HCT116 (cell line): ENCODE data around the gene CYP1A2. TPM values are rescaled to one million over a fixed set of nuclear protein-coding genes. Genes with fewer than 3 reads are reported as not detected.

Experiments
- ATAC-seq: fragments of 200-7000 bp; cut with Tn5 transposase; 2 replicates; pipeline ENCODE4 v1.9.1; 2020; ENCODE audit warnings: mild to moderate bottlenecking, moderate library complexity
- BruUV-seq: library from RNA; stranded (reverse); fragments of 400-500 nt; replicated peaks from 2 replicates; lab custom pipeline; 2021; lab: Mats Ljungman, UMichigan
- CTCF ChIA-PET: fragments of 300-600 bp; sonication (Branson Sonifier 250); formaldehyde crosslinking; loops from one replicate; lab custom pipeline; 2021; ENCODE audit warnings: antibody characterized with exemption; lab: Charles Lee
- POLR2A ChIA-PET: fragments of 300-600, 350-600 bp; sonication (Branson Sonifier 250); formaldehyde crosslinking; loops from one replicate; lab custom pipeline; 2021; ENCODE audit warnings: antibody characterized with exemption; lab: Charles Lee
- RAD21 ChIA-PET, 2 experiments: fragments of 300-600 bp; sonication (Branson Sonifier 250); formaldehyde crosslinking; loops; one replicate each; lab custom pipeline; 2023; ENCODE audit warnings: low total read pairs in 2 of 2; ENCODE audit not compliant: uncharacterized antibody in 2 of 2, unreplicated experiment in 2 of 2, low non-redundant PET in 1 of 2; lab: Charles Lee
- DNase-seq: peaks from one replicate; pipeline ENCODE4 v3.0.0-alpha.2; 2010; ENCODE audit warnings: low read depth, low spot score
- H2AFZ ChIP-seq: fragments of 200-600 bp; shearing (Covaris generic), sonication (generic); 2 replicates; pipeline ENCODE4 v1.6.1; 2017; ENCODE audit warnings: low read depth, mixed run types, mixed read lengths, antibody characterized with exemption, low read length; ENCODE audit not compliant: poor library complexity, severe bottlenecking
- H3K27ac ChIP-seq: 2 replicates; pipeline ENCODE4 v1.5.1; 2012; ENCODE audit warnings: low read depth, low read length
- H3K27me3 ChIP-seq: fragments of 200-600 bp; sonication (generic); 2 replicates; pipeline ENCODE4 v1.6.1; 2016; ENCODE audit warnings: mixed run types, low read length, mixed read lengths; ENCODE audit not compliant: insufficient read depth
- H3K36me3 ChIP-seq, 2 experiments: fragments of 200-500 bp in 1 of 2; fragments of 200-600 bp in 1 of 2; sonication (Bioruptor generic) in 1 of 2; sonication (generic) in 1 of 2; 2 replicates each; pipeline versions ENCODE4 v1.5.1 to v1.6.1; 2014 to 2016; ENCODE audit warnings: low read length in 2 of 2, inconsistent platforms in 1 of 2, mixed read lengths in 1 of 2, mixed run types in 1 of 2; ENCODE audit not compliant: insufficient read depth in 2 of 2, control insufficient read depth in 1 of 2
- H3K4me1 ChIP-seq, 2 experiments: fragments of 200-600 bp in 1 of 2; sonication (generic) in 1 of 2; 2 replicates each; pipeline versions ENCODE4 v1.5.1 to v1.6.1; 2012 to 2017; ENCODE audit warnings: low read length in 2 of 2, inconsistent platforms in 1 of 2, mild to moderate bottlenecking in 1 of 2, mixed read lengths in 1 of 2, mixed run types in 1 of 2, moderate library complexity in 1 of 2; ENCODE audit not compliant: insufficient read depth in 2 of 2, control insufficient read depth in 1 of 2
- H3K4me2 ChIP-seq: fragments of 200-600 bp; sonication (generic); 2 replicates; pipeline ENCODE4 v1.6.1; 2017; ENCODE audit warnings: mixed run types, low read length, mixed read lengths
- H3K4me3 ChIP-seq, 2 experiments: fragments of 200-600 bp in 1 of 2; sonication (generic) in 1 of 2; replicated peaks in 1 of 2; 2 replicates each; pipeline ENCODE4 v1.5.1; 2011 to 2016; ENCODE audit warnings: low read length in 2 of 2, control low read depth in 1 of 2, low read depth in 1 of 2, mild to moderate bottlenecking in 1 of 2, mixed read lengths in 1 of 2, mixed run types in 1 of 2
- H3K79me2 ChIP-seq: fragments of 200-600 bp; sonication (generic); 2 replicates; pipeline ENCODE4 v1.6.1; 2017; ENCODE audit warnings: mild to moderate bottlenecking, mixed run types, low read length, moderate library complexity, mixed read lengths; ENCODE audit not compliant: insufficient read depth
- H3K9ac ChIP-seq: fragments of 200-600 bp; sonication (generic); 2 replicates; pipeline ENCODE4 v1.6.1; 2016; ENCODE audit warnings: low read length, mixed read lengths
- H3K9me2 ChIP-seq: fragments of 200-600 bp; sonication (generic), shearing (Covaris generic); 2 replicates; pipeline ENCODE4 v1.6.1; 2017; ENCODE audit warnings: mixed run types, mild to moderate bottlenecking, moderate library complexity; ENCODE audit not compliant: insufficient read depth
- H3K9me3 ChIP-seq, 2 experiments: fragments of 200-500 bp in 1 of 2; fragments of 200-600 bp in 1 of 2; sonication (Bioruptor generic) in 1 of 2; sonication (generic) in 1 of 2; 2 replicates each; pipeline ENCODE4 v1.6.1; 2014 to 2017; ENCODE audit warnings: low read length in 2 of 2, mixed read lengths in 2 of 2, inconsistent platforms in 1 of 2, low read depth in 1 of 2, mild to moderate bottlenecking in 1 of 2, mixed run types in 1 of 2, moderate library complexity in 1 of 2; ENCODE audit not compliant: control insufficient read depth in 1 of 2, insufficient read depth in 1 of 2
- H4K20me1 ChIP-seq: fragments of 200-600 bp; sonication (generic), shearing (Covaris generic); 2 replicates; pipeline ENCODE4 v1.6.1; 2017; ENCODE audit warnings: mixed run types, mild to moderate bottlenecking, moderate library complexity; ENCODE audit not compliant: insufficient read depth
- ATF3 ChIP-seq: IDR thresholded peaks from 2 replicates; pipeline ENCODE4 v1.6.1; 2012
- CEBPB ChIP-seq: IDR thresholded peaks from 2 replicates; pipeline ENCODE4 v1.6.1; 2012; ENCODE audit warnings: low read depth
- ELF1 ChIP-seq: IDR thresholded peaks from 2 replicates; pipeline ENCODE4 v1.6.1; 2012; ENCODE audit warnings: low read depth, borderline replicate concordance
- EZH2 ChIP-seq: fragments of 200-600 bp; sonication (generic); IDR thresholded peaks from 2 replicates; pipeline ENCODE4 v1.6.1; 2017; ENCODE audit warnings: antibody characterized with exemption, mixed run types
- FOSL1 ChIP-seq: IDR thresholded peaks from 2 replicates; pipeline ENCODE4 v1.6.1; 2012; ENCODE audit warnings: low read depth
- JUND ChIP-seq: IDR thresholded peaks from 2 replicates; pipeline ENCODE4 v1.6.1; 2012
- POLR2A ChIP-seq: IDR thresholded peaks from 2 replicates; pipeline ENCODE4 v1.7.0; 2011; ENCODE audit warnings: borderline replicate concordance; ENCODE audit not compliant: insufficient read depth, insufficient read length; ENCODE audit errors: extremely low read depth
- SRF ChIP-seq: IDR thresholded peaks from 2 replicates; pipeline ENCODE4 v1.6.1; 2012; ENCODE audit warnings: low read depth
- TCF7L2 ChIP-seq: IDR thresholded peaks from 2 replicates; pipeline ENCODE4 v1.7.0; 2011; ENCODE audit warnings: borderline replicate concordance, inconsistent platforms; ENCODE audit not compliant: insufficient read depth, insufficient read length; ENCODE audit errors: extremely low read depth
- ZNF274 ChIP-seq: fragments of 200-500 bp; sonication (Bioruptor generic); IDR thresholded peaks from 2 replicates; pipeline ENCODE4 v1.6.1; 2014; ENCODE audit warnings: mild to moderate bottlenecking, low read depth, low read length, inconsistent platforms
- intact Hi-C: fragments of 100-400 bp; cut with micrococcal nuclease; formaldehyde crosslinking; loops from 2 replicates; pipeline ENCODE4 v1.10.0; 2022
- total RNA-seq: library from RNA; stranded (reverse); gene quantifications from one replicate; pipeline ENCODE4 v1.2.1, GENCODE V29; 2021; ENCODE audit not compliant: unreplicated experiment

The CYP1A2 gene
- total RNA-seq, 1 experiment from 2014 or later, result not detected

- Histone ChIP-seq H3K4me1 (peaks cover 0 to 4% of the 10 kb centered on the region in 2 experiments; a peak in 3 of 4 replicates), H3K36me3 (peaks cover 0 to 4% of the 10 kb centered on the region in 2 experiments; a peak in 3 of 4 replicates), H3K27ac (no peak overlapping the region), H4K20me1 (peaks cover 9% of the 10 kb centered on the region; the same call in 1 of the 2 replicates), H3K9me2 (no peaks in the 10 kb centered on the region), H3K27me3 (no peaks in the 10 kb centered on the region), H3K9me3 (no peaks in the 10 kb centered on the region), H2AFZ (no peak overlapping the region), H3K79me2 (peaks cover 44% of the 10 kb centered on the region), H3K4me3 (no peak overlapping the region), H3K4me2 (no peak overlapping the region), H3K9ac (no peak overlapping the region)
- intact Hi-C loops, result no loop called here
- TF ChIP-seq TCF7L2, result no peak
- TF ChIP-seq POLR2A, result no peak
- TF ChIP-seq JUND, result no peak
- no peak for TF ChIP-seq ATF3
- no peak for TF ChIP-seq SRF
- no peak for TF ChIP-seq EZH2
- no peak for TF ChIP-seq FOSL1
- no peak for TF ChIP-seq ZNF274
- TF ChIP-seq ELF1, result no peak
- TF ChIP-seq CEBPB, result no peak
- no peak for DNase-seq
- RAD21 ChIA-PET, result interaction anchor here in 1 of 2 experiments (1.0 kb wide), 1 partner anchor 23 kb away, joined by 3 read pairs; no protein-coding TSS in a partner anchor
- no peak for ATAC-seq
- no TSS peak for BruUV-seq
- CTCF ChIA-PET, result interaction anchor here (1.9 kb wide), 1 partner anchor 23 kb away, joined by 5 read pairs; no protein-coding TSS in a partner anchor
- POLR2A ChIA-PET, result interaction anchor here (1.3 kb wide), 1 partner anchor 334 kb away, joined by 3 read pairs; the partner anchor contains the start of gene UBL7
Observed at GRCh38 chr15:74794248-74794969, 45.8 kb downstream of the CYP1A2 start.
